ENCODE results near the gene OR52I2.

The OR52I2 gene

DNA sequence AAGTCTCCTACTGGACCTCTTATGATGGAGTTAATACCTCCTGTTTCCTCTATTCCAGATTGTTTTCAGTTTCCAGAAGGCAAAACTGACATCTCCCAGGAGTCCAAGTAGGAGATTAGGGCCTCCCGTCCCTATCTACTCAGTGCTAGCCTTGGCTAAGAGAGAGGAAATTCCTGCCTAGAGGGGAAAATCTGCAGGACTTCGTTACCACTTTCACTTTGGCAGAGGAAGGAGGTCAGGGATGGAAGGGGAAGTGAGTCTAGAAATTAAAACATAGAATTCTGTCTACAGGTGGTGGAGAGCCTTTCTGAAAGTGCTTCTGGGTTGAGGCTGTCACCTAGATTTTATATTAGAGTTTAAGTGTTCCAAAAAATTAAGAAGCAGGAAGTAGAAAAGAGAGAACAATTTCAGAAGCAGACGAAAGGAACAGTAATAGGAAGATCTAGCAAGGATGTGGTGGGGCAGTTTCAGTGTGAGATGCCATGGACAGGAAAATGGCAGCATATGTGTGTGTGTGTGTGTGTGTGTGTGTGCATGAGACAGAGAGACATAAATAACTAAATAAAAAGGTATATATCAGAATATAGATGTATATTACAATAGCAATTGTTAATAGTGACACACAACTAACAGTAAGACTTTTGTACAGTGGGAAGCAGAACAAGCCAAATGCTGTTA is 28.9 kb downstream of the OR52I2 start:
- DNase-seq, result peak; percentile 7

GRCh38 chr11:4611986-4612385 is 30.4 kb downstream of the OR52I2 start:
- DNase-seq, result no peak

DNA sequence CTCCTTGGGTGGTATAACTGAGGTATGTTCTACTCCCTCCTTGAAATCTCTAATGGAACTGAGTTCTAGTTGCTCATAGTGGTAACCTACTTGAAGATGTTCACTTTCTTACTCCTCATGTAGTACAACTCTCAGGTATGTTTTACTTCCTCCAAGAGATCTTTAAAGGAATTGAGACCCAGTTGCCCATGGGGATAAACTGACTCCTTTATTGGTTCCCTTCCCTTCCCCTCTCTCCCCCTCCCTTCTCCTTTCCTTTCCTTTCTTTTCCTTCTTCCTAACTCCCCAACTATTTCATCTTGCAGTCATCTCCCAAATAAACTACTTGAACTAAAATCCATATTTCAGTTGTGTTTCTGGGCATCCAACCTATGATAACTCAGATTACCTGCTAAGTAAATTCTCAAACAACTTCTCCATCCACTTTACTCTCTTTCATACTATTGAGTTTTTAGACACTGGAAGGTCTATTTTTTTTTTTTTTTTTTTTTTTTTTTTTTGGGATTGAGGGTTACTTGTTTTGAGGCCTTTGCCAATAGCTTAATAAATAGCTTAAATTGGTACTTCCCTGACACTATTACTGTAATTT is 34.4 kb downstream of the OR52I2 start:
- no peak for DNase-seq

DNA sequence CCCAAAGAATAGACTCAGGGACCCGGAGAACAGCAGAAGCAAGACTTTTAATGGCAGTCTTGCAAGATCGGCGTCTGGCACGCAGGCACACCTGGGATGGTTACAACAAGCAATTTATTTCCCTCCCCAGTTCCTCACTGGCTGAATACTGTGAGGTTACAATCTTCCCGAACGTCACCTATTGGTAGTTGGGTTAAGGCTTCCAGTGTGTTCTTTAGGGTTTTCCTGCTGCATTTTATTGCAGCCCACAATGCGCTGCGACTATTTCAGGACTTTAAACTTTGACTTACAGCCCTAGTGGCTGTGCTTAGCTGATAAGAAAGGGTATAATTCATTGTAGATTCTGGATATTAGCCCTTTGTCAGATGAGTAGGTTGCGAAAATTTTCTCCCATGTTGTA is 38.0 kb downstream of the OR52I2 start:
- DNase-seq, result no peak

DNA sequence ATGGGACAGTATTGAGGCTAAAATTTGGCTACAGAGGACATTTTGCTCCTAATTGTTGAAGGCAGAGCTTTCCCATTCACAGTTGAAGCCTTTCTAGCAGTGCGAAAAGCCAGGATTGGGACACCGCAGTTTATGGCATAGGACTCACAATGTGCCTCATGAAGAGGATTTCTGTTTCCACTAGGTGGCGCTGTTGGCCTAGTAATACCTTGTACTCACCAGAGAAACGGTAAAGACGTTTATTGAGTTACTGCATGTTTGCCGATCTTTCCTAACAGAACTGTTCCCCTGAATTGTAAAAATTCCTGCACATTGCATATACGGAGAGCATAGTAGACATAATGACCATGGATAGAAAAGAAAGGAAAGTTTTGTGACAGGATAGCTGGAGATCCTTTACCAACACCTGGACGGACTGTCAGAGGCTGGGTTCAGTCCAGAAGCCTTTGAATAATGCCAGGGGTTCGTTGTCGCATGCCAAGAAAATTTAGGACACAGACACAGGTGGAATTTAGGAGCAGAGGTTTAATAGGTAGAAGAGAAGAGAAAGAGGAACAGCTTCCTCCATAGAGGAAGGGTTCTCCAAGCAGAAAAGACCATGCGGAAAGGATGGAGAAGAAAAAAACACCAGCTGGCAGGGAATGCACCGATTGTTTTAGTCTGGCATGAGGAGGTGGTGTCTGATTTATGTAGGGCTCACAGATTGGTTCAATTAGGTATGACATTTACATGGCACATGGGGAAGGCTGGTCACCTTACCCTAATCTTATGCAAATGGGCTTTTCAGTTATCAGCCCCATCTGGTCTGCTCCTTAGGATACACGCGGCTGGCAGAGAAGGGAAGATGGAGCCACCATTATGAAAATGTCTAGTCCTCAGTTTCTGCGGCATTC is 44.9 kb downstream of the OR52I2 start:
- DNase-seq, result peak; percentile 91

DNA sequence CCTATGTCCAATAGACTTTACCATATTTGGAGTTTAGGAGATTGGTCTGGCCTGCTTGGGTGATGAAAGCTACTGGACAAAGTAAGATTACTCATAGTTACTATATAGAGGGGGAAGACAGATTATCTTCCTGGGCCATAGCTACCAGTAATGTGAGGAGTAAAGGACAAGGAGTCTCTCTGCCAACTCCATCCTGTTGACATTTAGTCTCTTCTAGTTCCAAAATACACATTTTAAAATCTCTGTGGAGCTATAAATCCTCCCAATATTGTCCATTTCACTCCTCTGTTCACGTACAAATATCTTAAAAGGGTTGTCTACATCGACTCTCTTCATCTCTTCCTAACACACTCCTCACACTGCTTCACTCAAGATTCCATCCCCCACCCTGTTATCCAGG is 54.6 kb downstream of the OR52I2 start:
- DNase-seq, result no peak

DNA sequence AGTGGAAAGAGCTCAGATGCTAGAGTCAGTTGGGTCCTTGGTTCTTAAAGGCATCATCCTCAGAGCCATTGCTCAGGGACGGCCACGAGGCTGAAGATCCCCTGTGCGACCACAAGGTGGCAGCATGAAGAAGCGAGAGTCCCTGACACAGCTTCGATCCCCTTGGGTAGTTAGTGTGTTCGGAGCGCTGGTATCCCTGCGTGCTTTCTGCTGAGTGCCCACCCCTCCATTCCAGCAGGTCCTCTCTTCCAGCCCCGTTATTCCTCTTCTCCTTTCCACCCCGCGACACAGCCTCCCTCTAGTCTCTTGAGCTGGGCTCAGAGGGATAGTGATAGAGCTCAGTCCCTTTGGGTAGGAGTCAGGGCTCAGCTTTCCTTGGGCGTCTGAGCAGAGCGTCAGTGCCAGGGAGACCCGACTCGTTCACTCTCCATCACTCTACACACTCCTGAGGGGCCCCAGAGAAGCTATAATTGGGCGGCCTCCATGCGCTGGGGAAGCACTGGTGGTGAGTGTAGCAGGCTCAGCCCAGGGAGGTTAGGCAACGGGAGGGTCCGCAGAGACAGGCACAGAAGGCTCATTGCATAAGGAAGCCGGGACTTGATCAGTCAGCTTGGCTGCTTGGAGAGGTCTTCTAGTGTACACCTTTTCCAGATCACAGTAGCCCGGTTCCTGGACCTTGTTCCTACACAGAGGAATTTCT is 55.6 kb downstream of the OR52I2 start, which contains the start of gene OR51D1:
OR51D1 (plus strand) TSS at position 516 of the 700 bp plus-strand sequence. CDS start 2,314 bp downstream, outside the sequence.
- DNase-seq, result peak; percentile 88

DNA sequence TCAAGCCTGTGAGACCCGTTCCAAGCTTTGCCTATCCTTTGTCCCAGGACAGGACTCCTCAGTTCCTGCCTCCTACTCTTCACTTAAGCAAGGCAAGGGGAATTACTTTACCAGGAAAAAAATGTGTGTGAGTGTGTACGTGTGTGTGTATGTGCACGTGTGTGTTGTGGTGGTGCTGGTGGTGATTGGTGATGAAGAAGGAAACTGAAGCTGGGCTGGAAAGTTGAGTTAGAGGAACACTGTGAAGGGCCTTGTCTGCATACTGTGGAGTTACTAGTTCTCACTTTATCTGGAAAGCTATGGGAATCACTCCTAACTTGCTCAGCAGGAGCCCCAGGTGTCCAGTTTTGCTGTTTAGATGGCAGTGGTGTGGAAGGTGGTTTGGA is 56.1 kb downstream of the OR52I2 start:
- no peak for DNase-seq

DNA sequence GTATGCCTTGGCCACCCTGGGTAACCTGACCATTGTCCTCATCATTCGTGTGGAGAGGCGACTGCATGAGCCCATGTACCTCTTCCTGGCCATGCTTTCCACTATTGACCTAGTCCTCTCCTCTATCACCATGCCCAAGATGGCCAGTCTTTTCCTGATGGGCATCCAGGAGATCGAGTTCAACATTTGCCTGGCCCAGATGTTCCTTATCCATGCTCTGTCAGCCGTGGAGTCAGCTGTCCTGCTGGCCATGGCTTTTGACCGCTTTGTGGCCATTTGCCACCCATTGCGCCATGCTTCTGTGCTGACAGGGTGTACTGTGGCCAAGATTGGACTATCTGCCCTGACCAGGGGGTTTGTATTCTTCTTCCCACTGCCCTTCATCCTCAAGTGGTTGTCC is 58.4 kb downstream of the OR52I2 start:
- no peak for DNase-seq

DNA sequence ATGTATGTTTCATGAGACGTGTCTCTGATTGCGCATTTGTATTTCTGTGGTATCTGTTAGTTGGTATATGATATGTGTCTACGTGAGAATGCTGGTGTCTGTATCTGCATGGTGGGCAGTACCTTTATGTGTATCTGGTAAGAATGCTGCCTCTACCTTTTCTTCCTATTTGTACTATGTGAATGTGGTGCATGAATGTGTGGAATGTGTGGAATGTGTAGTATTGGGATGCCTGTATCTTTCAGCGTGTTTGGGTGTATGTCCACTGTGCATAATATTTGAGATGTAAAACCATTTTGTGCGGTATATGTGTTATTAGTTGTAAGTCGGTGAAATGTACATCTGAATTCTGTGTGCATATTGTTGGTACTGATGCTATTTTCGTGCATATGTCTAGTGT is 60.0 kb downstream of the OR52I2 start:
- no peak for DNase-seq

DNA sequence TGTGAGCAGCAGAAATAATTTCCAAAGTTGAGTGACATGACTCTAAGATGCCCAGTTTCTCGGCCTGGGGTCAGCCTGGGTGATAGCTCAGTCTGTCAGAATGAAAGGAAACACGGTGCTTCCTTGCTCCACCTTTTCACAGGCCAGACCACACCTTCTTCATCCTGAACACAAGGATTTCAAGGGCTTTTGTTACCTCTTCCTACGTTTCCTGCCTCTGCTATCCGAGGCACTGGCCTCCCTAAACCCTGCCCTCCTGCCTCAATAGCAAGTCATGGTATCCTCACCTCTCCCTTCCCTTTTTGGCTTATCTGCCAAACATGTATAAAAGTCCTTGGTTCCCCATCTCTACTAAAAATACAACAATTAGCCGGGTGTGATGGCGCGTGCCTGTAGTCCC is 60.5 kb downstream of the OR52I2 start:
- no peak for DNase-seq

Measured in NCI-H69 (cell line).